ENCODE results near the gene MRPS34.

MRPS34 gene

DNA sequence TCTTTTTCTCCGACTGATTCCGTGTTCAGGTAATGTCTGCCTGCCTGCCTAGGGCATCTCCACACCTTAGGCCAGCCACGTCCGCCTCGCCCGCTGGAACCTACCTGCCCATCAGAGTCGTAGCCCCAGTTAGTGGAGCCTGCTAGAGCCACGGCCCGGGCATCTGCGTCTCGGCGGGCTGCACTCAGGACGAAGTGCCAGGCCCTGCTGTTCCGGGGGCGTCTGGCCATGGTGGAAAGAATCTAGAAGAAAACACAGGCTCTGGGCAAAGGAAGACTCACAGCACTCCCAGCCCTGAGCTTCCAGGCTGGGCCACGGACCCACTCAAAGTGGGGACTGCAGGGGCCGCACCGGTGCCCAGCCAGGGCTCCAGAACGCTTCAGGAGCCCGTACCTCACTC, 8.3 kb upstream of the MRPS34 start:
- TF ChIP-seq EZH2phosphoT487 (IDR thresholded peaks at IDR 0.05; ENCODE audit: low read length) (no peak), EZH2 (optimal IDR thresholded peaks at IDR 0.05; ENCODE audit: low read depth, low read length) (no peak)
- TF ChIP-seq, protein P1, sequence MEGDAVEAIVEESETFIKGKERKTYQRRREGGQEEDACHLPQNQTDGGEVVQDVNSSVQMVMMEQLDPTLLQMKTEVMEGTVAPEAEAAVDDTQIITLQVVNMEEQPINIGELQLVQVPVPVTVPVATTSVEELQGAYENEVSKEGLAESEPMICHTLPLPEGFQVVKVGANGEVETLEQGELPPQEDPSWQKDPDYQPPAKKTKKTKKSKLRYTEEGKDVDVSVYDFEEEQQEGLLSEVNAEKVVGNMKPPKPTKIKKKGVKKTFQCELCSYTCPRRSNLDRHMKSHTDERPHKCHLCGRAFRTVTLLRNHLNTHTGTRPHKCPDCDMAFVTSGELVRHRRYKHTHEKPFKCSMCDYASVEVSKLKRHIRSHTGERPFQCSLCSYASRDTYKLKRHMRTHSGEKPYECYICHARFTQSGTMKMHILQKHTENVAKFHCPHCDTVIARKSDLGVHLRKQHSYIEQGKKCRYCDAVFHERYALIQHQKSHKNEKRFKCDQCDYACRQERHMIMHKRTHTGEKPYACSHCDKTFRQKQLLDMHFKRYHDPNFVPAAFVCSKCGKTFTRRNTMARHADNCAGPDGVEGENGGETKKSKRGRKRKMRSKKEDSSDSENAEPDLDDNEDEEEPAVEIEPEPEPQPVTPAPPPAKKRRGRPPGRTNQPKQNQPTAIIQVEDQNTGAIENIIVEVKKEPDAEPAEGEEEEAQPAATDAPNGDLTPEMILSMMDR (IDR thresholded peaks at IDR 0.05; ENCODE audit: low read length): no peak
- Histone ChIP-seq H3K9me3 (replicated peaks; ENCODE audit: insufficient read depth, low read length) (no peaks in the 10 kb centered on the region), H3K4me3 (ENCODE audit: low read length) (peak overlapping the region; percentile 77), H3K36me3 (replicated peaks; ENCODE audit: insufficient read depth, low read length) (no peaks in the 10 kb centered on the region), H3K79me2 (ENCODE audit: low read length) (peaks cover 62% of the 10 kb centered on the region), H3K9ac (ENCODE audit: low read length) (peak overlapping the region; percentile 82; the same call in 1 of the 2 replicates), H3K27ac (ENCODE audit: low read length) (peak overlapping the region; percentile 43; the same call in 1 of the 2 replicates), H3K4me2 (ENCODE audit: low read depth, low read length) (peak overlapping the region; percentile 91), H3F3A (ENCODE audit: insufficient read depth, low read length) (peaks cover 17% of the 10 kb centered on the region; the same call in 1 of the 2 replicates), H3K27me3 (replicated peaks; ENCODE audit: insufficient read depth, low read length) (no peaks in the 10 kb centered on the region), H4K20me1 (ENCODE audit: insufficient read depth, low read length) (no peaks in the 10 kb centered on the region), H3K4me1 (ENCODE audit: low read length) (peaks cover 4% of the 10 kb centered on the region; the same call in 1 of the 2 replicates), H3K9me2 (replicated peaks; ENCODE audit: insufficient read depth, low read length) (no peaks in the 10 kb centered on the region), H2AFZ (ENCODE audit: low read length) (no peak overlapping the region)
- no peak for DNase-seq

DNA sequence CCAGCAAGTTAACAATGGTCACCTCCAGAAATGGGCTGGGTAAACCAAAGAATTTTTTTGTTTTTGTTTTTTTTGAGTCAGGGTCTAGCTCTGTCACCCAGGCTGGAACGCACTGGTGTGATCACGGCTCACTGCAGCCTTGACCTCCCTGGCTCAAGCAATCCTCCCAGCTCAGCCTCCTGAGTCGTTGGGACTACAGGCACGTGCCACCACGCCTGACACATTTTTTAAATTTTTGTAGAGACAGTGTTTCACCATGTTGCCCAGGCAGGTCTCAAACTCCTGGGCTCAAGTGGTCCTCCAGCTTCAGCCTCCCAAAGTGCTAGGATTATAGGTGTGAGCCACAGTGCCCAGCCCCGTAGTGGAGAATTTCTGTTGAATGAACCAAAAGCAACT, 7.7 kb upstream of the MRPS34 start:
- H3K27ac ChIP-seq (ENCODE audit: low read length): no peak overlapping the region
- no peaks in the 10 kb centered on the region for H4K20me1 ChIP-seq (ENCODE audit: insufficient read depth, low read length)
- H3K4me1 ChIP-seq (ENCODE audit: low read length): peaks cover 4% of the 10 kb centered on the region; the same call in 1 of the 2 replicates
- no peak overlapping the region for H3K4me3 ChIP-seq (ENCODE audit: low read length)
- H2AFZ ChIP-seq (ENCODE audit: low read length): no peak overlapping the region
- no peak for DNase-seq
- H3K79me2 ChIP-seq (ENCODE audit: low read length): peaks cover 56% of the 10 kb centered on the region
- no peaks in the 10 kb centered on the region for H3K36me3 ChIP-seq (replicated peaks; ENCODE audit: insufficient read depth, low read length)
- no peaks in the 10 kb centered on the region for H3K9me2 ChIP-seq (replicated peaks; ENCODE audit: insufficient read depth, low read length)
- TF ChIP-seq EZH2 (optimal IDR thresholded peaks at IDR 0.05; ENCODE audit: low read depth, low read length) (no peak), EZH2phosphoT487 (IDR thresholded peaks at IDR 0.05; ENCODE audit: low read length) (no peak)
- TF ChIP-seq, protein P1 (IDR thresholded peaks at IDR 0.05; ENCODE audit: low read length): no peak
- H3K4me2 ChIP-seq (ENCODE audit: low read depth, low read length): peak overlapping the region; percentile 91; the same call in 1 of the 2 replicates
- H3K9ac ChIP-seq (ENCODE audit: low read length): no peak overlapping the region
- no peaks in the 10 kb centered on the region for H3K27me3 ChIP-seq (replicated peaks; ENCODE audit: insufficient read depth, low read length)
- H3K9me3 ChIP-seq (replicated peaks; ENCODE audit: insufficient read depth, low read length): no peaks in the 10 kb centered on the region
- peaks cover 17% of the 10 kb centered on the region; the same call in 1 of the 2 replicates for H3F3A ChIP-seq (ENCODE audit: insufficient read depth, low read length)

DNA sequence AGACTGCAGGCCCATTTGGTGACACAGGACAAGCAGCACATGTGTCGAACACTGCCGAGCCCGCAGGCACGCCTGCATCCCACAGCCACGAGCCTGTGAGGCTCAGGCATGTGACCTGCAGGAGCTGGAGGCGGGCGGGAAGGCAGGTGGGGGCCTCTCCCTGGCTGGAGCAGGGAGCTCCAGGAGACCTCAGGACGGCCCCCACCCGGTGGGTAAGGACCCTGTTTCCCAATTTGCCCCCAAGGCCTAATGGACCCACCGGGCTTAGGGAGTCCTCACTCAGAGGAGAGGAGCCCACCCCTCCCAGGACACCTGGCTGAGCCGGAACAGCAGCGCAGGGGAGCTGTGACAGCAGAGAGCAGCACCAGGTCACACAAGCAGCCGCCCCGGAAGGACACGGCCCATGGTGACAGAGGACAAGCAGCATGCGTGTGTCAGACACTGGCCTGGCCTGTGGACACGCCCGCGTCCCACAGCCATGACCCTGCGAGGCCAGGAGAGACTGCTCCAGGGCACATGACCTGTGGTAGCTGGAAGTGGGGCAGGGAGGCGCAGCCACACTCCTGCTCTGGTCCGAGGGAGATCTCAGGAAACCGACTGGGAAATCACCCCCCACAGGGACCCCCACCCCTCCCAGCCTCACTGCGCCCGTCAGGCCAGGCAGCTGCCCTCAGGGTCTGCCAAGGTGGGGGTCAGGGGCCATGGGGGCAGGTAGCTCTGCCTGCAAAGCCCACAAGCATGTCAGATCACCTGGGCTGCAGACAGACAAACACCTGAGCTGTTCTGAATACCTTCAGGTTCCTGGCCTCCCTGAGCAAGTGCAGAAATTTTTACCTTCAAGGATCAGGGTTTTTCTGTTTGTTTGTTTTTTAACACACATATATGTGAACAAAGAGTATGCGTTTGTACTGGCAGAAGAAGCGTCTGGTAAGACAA, 7.1 kb upstream of the MRPS34 start:
- Histone ChIP-seq H3F3A (ENCODE audit: insufficient read depth, low read length) (peaks cover 17% of the 10 kb centered on the region; the same call in 1 of the 2 replicates), H3K9me2 (replicated peaks; ENCODE audit: insufficient read depth, low read length) (no peaks in the 10 kb centered on the region), H3K4me3 (ENCODE audit: low read length) (no peak overlapping the region), H4K20me1 (ENCODE audit: insufficient read depth, low read length) (no peaks in the 10 kb centered on the region), H3K79me2 (ENCODE audit: low read length) (peaks cover 56% of the 10 kb centered on the region), H3K27me3 (replicated peaks; ENCODE audit: insufficient read depth, low read length) (no peaks in the 10 kb centered on the region), H3K9ac (ENCODE audit: low read length) (no peak overlapping the region), H3K36me3 (replicated peaks; ENCODE audit: insufficient read depth, low read length) (no peaks in the 10 kb centered on the region), H3K4me1 (ENCODE audit: low read length) (peaks cover 4% of the 10 kb centered on the region; the same call in 1 of the 2 replicates), H3K4me2 (ENCODE audit: low read depth, low read length) (no peak overlapping the region), H3K9me3 (replicated peaks; ENCODE audit: insufficient read depth, low read length) (no peaks in the 10 kb centered on the region), H2AFZ (ENCODE audit: low read length) (no peak overlapping the region), H3K27ac (ENCODE audit: low read length) (no peak overlapping the region)
- DNase-seq: no peak
- no peak for TF ChIP-seq EZH2 (optimal IDR thresholded peaks at IDR 0.05; ENCODE audit: low read depth, low read length)
